Spinal cord (tissue), 10 donors: ENCODE results near the gene IPMK. TPM values are rescaled to one million over a fixed set of nuclear protein-coding genes. Genes with fewer than 3 reads are reported as not detected.
"Not testable (repeated sequence)": the region's sequence is repeated elsewhere in the genome, so short reads cannot be mapped to it uniquely, and the experiment has no call there.

Experiments
- DNase-seq, 6 donors: peaks; one replicate each; pipeline versions ENCODE4 v3.0.0 to v3.0.0-alpha.2; 2013 to 2015; ENCODE audit warnings: low spot score in 6 of 6, low read depth in 4 of 6
- H3K27ac ChIP-seq: one replicate; pipeline ENCODE4 v1.5.1; 2013; ENCODE audit warnings: low read depth, low read length, control low read depth
- H3K27me3 ChIP-seq: one replicate; pipeline ENCODE4 v1.6.1; 2013; ENCODE audit warnings: low read length; ENCODE audit not compliant: control insufficient read depth, insufficient read depth
- H3K36me3 ChIP-seq: one replicate; pipeline ENCODE4 v1.6.1; 2013; ENCODE audit warnings: low read length; ENCODE audit not compliant: control insufficient read depth, insufficient read depth
- H3K4me1 ChIP-seq: one replicate; pipeline ENCODE4 v1.6.1; 2013; ENCODE audit warnings: low read length; ENCODE audit not compliant: control insufficient read depth, insufficient read depth
- H3K4me3 ChIP-seq: one replicate; pipeline ENCODE4 v1.5.1; 2013; ENCODE audit warnings: low read depth, low read length, control low read depth
- H3K9me3 ChIP-seq: one replicate; pipeline ENCODE4 v1.6.1; 2013; ENCODE audit warnings: low read length; ENCODE audit not compliant: control insufficient read depth, insufficient read depth
- WGBS: methylation state at CpG from one replicate; pipeline ENCODE4 v1.1.5; 2013; ENCODE audit warnings: missing lambda C conversion rate; ENCODE audit not compliant: insufficient coverage; 5-methylcytosine and 5-hydroxymethylcytosine counted together
- polyA plus RNA-seq, 2 donors: library from polyadenylated mRNA; unstranded; fragments of 120-200 nt; gene quantifications; one replicate each; pipeline ENCODE4 v1.2.1, GENCODE V29; 2013; ENCODE audit not compliant: insufficient read length in 2 of 2
- total RNA-seq, 2 donors: library from RNA; depleted of rRNA in 1 of 2; stranded (reverse); fragments of 120-200 nt in 1 of 2; fragments of >200 nt in 1 of 2; gene quantifications; one replicate each; pipeline versions ENCODE4 v1.2.3 to v1.2.4, GENCODE V29; 2013 to 2014
- donor health status: healthy.

The IPMK gene
- total and polyA plus RNA-seq, 4 donors = 4.6 to 19.3 (median 10.8) TPM

DNA sequence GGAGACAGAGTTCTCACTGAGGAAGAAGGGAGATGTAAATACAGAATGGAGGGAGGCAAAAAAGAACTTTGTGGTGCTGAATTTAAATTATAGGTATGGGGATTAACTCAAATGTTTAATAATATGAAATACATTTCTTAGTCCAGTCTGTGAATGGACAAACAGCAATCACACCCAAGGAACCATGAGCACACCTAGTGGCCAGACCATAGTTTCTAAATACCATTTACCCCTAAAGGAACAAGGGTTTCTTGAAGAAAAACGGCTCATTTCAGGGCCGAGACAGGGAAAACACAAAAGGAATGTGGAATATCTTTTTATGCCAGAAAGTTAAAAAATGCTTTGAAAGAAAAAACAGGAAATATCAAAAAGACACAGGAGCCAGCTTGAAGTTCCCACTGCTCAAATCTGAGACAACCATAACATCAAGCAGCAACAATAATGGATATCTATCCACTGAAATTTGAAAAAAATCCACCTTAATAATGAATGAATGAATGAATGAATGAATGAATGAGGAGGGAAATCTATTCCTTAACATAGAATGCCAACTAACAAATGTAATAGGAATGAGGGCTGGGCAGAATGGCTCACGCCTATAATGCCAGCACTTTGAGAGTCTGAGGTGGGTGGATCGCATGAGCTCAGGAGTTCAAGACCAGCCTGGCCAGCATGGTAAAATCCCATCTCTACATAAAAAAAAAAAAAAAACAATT is 8.6 kb downstream of the IPMK start:
- H3K9me3 ChIP-seq = no peaks in the 10 kb centered on the region
- H3K4me1 ChIP-seq = no peaks in the 10 kb centered on the region
- no peak overlapping the region for H3K27ac ChIP-seq
- DNase-seq = no peak
- WGBS = no CpG with 5 or more reads among the region's 4 CpGs
- H3K4me3 ChIP-seq = no peak overlapping the region
- no peaks in the 10 kb centered on the region for H3K36me3 ChIP-seq
- H3K27me3 ChIP-seq = no peaks in the 10 kb centered on the region

DNA sequence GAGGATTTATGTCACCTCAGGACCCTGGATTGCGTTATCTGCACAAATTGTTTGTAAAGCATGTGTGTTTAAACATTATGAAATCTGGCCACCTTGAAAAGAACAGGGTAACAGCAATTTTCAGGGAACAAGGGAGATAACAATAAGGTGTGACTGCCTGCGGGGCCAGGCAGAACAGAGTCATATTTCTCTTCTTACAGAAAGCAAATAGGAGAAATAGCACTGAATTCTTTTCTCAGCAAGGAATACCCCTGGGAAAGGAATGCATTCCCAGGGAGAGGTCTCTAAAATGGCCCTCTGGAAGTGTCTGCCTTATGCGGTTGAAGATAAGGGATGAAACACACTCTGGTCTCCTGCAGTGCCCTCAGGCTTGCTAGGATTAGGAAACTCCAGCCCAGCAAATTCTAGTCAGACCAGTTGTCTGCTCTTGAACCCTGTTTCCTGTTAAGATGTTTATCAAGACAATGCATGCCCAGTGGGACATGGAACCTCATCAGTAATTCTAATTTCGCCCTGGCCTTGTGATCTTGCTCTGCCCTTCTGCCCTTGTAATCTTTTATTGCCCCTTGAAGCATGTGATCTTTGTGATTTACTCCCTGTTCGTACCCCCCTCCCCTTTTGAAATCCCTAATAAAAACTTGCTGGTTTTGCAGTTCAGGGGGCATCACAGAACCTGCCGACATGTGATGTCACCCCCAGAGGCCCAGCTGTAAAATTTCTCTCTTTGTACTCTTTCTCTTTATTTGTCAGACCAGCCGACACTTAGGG is 11.5 kb downstream of the IPMK start:
- 100% methylated on average over 4 of the region's 7 CpGs for WGBS
- not testable (repeated sequence) for DNase-seq, H3K9me3 ChIP-seq, H3K27me3 ChIP-seq, H3K36me3 ChIP-seq, H3K4me3 ChIP-seq, H3K27ac ChIP-seq, H3K4me1 ChIP-seq

DNA sequence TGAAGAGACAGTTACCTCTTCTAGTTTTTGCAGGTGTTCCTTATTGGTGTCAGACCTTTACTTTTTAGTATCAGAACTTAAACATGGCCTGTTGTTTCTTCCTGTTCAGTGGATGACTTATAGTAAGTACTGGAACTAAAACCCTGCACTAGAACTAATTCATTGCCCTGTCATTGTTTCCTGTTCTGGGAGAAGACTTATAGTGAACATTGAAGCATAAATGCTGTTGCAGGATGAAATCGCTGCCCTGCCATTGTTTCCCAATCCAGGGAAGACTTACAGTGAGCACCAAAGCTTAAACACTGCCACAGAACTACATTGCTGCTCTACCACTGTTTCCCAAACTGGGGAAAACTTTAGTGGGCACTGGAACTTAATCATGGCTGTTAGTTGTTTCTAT is 13.1 kb downstream of the IPMK start:
- Histone ChIP-seq H3K27ac (no peak overlapping the region), H3K4me3 (no peak overlapping the region), H3K9me3 (peaks cover 4% of the 10 kb centered on the region), H3K27me3 (no peaks in the 10 kb centered on the region), H3K4me1 (no peaks in the 10 kb centered on the region), H3K36me3 (no peaks in the 10 kb centered on the region)
- DNase-seq = no peak
- no CpG with 5 or more reads among the region's 1 CpG for WGBS

DNA sequence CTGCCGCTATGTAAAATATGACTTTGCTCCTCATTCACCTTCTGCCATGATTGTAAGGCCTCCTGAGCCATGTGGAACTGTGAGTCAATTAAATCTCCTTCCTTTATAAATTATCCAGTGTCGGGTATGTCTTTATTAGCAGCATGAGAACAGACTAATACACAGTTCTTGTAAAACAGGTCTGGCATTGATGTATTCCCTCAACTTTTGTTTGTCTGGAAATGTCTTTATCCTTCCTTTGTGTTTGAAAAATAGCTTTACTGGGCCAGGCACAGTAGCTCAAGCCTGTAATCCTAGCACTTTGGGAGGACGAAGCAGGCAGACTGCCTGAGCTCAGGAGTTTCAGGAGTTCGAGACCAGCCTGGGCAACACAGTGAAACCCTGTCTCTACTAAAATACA is 14.5 kb downstream of the IPMK start:
- DNase-seq = no peak
- H3K27me3 ChIP-seq = no peaks in the 10 kb centered on the region
- H3K27ac ChIP-seq = no peak overlapping the region
- WGBS = 81% methylated on average over 3 of the region's 4 CpGs
- no peaks in the 10 kb centered on the region for H3K36me3 ChIP-seq
- H3K4me1 ChIP-seq = no peaks in the 10 kb centered on the region
- H3K4me3 ChIP-seq = no peak overlapping the region
- H3K9me3 ChIP-seq = peaks cover 4% of the 10 kb centered on the region

DNA sequence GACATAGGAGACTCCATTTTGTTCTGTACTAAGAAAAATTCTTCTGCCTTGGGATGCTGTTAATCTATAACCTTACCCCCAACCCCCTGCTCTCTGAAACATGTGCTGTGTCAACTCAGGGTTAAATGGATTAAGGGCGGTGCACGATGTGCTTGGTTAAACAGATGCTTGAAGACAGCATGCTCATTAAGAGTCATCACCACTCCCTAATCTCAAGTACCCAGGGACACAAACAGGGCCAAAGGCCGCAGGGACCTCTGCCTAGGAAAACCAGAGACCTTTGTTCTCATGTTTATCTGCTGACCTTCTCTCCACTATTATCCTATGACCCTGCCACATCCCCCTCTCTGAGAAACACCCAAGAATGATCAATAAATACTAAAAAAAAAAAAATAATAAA is 23.0 kb downstream of the IPMK start:
- not testable (repeated sequence) for H3K27me3 ChIP-seq, H3K4me3 ChIP-seq, H3K9me3 ChIP-seq, H3K36me3 ChIP-seq, DNase-seq, H3K4me1 ChIP-seq, H3K27ac ChIP-seq
- no CpG with 5 or more reads among the region's 3 CpGs for WGBS

DNA sequence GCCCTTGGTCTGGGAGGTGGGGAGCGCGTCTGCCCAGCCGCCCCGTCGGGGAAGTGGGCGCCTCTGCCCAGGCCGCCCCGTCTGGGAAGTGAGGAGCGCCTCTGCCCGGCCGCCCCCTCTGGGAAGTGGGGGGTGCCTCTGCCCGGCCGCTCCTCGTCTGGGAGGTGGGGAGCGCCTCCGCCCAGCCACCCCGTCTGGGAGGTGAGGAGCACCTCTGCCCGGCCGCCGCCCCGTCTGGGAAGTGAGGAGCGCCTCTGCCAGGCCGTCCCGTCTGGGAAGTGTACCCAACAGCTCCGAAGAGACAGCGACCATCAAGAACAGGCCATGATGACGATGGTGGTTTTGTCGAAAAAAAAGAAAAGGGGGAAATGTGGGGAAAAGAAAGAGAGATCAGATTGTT is 23.5 kb downstream of the IPMK start:
- H3K4me1 ChIP-seq, H3K27me3 ChIP-seq, DNase-seq, H3K4me3 ChIP-seq, H3K9me3 ChIP-seq, H3K36me3 ChIP-seq, H3K27ac ChIP-seq: not testable (repeated sequence)
- WGBS = 97% methylated on average over 13 of the region's 28 CpGs

DNA sequence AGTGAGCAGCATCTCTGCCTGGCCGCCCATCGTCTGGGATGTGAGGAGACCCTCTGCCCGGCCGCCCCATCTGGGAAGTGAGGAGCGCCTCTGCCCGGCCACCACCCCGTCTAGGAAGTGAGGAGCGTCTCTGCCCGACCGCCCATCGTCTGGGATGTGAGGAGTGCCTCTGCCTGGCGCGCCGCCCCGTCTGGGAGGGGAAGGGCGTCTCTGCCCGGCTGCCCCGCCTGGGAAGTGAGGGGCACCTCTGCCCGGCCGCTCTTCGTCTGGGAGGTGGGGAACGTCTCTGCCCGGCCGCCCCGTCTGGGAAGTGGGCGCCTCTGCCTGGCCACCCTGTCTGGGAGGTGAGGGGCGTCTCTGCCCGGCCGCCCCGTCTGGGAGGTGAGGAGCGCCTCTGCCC is 23.9 kb downstream of the IPMK start:
- H3K36me3 ChIP-seq, H3K9me3 ChIP-seq, H3K27ac ChIP-seq, H3K4me3 ChIP-seq, DNase-seq, H3K4me1 ChIP-seq, H3K27me3 ChIP-seq: not testable (repeated sequence)
- 92% methylated on average over 23 of the region's 31 CpGs for WGBS

DNA sequence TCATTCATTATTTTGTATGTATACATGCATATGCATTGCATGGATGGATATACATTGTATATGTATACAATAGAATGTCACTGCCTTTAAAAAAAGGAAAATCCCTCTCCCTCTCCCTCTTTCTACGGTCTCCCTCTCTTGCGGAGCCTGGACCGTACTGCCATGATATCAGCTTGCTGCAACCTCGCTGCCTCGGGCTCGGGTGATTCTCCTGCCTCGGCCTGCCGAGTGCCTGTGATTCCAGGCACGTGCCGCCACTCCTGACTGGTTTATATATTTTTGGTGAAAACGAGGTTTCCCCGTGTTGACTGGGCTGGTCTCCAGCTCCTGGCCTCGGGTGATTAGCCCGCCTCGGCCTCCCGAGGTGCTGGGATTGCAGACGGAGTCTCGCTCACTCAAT is 24.4 kb downstream of the IPMK start:
- no peak overlapping the region for H3K27ac ChIP-seq
- H3K9me3 ChIP-seq = peaks cover 7% of the 10 kb centered on the region
- DNase-seq = no peak
- no peak overlapping the region for H3K4me3 ChIP-seq
- H3K27me3 ChIP-seq = no peaks in the 10 kb centered on the region
- 96% methylated on average over 15 of the region's 18 CpGs for WGBS
- H3K4me1 ChIP-seq = no peaks in the 10 kb centered on the region
- H3K36me3 ChIP-seq = peaks cover 7% of the 10 kb centered on the region

DNA sequence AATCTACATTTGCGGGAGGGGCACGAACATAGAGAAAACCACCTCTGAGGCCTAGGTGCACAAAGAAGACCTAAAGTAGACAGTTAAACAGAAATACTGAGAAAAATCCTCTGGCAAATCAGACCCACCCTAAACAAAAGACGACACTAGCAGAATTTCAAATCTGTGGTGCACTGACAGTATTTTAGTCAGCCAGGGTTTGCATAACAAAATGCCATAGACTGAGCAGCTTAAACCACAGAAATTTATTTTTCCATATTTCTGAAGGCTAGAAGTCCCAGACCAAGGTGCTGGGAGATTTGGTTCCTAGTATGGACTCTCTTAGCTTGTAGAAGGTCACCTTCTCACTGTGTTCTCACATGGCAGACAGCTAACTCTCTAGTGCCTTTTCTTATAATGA is 26.3 kb downstream of the IPMK start:
- DNase-seq = no peak
- H3K27ac ChIP-seq = no peak overlapping the region
- no peak overlapping the region for H3K4me3 ChIP-seq
- 100% methylated on average over 3 of the region's 3 CpGs for WGBS
- H3K36me3 ChIP-seq = peaks cover 15% of the 10 kb centered on the region
- no peaks in the 10 kb centered on the region for H3K4me1 ChIP-seq
- peaks cover 7% of the 10 kb centered on the region for H3K9me3 ChIP-seq
- H3K27me3 ChIP-seq = no peaks in the 10 kb centered on the region

DNA sequence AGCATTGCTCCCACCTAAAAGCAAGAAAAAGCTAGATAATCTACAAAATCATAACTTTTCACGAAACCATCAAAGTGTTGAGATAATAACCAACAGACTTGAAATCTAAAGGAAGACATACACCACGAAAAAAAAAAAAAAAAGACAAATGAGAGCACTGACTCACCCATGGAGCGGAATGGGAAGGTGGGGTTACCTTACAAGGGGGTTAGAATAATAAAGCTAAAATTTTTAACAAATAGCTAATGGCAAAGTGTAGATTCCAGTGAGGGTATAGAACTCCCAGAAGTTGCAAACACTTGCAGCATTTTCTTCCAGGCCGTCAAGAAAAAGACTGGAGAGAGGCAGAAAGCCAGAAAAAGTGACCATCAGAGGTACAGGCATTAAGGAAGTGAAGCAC is 27.2 kb downstream of the IPMK start:
- Histone ChIP-seq H3K9me3 (peaks cover 7% of the 10 kb centered on the region), H3K27ac (no peak overlapping the region), H3K4me1 (no peaks in the 10 kb centered on the region), H3K27me3 (no peaks in the 10 kb centered on the region), H3K4me3 (no peak overlapping the region), H3K36me3 (peaks cover 18% of the 10 kb centered on the region)
- WGBS = no CpG with 5 or more reads among the region's 4 CpGs
- DNase-seq = no peak
